Urinary bladder (tissue), 4 donors: ENCODE data around the gene GNB5. TPM values are rescaled to one million over a fixed set of nuclear protein-coding genes. Genes with fewer than 3 reads are reported as not detected.

Experiments used
- DNase-seq: peaks from one replicate; pipeline ENCODE4 v3.0.0-alpha.2; 2015; ENCODE audit errors: extremely low spot score
- H3K27ac ChIP-seq: one replicate; pipeline ENCODE4 v1.5.1; 2013; ENCODE audit warnings: low read depth, mild to moderate bottlenecking, moderate library complexity
- H3K36me3 ChIP-seq: one replicate; pipeline ENCODE4 v1.6.1; 2013; ENCODE audit warnings: mild to moderate bottlenecking, moderate library complexity; ENCODE audit not compliant: insufficient read depth
- H3K4me1 ChIP-seq: one replicate; pipeline ENCODE4 v1.6.1; 2013; ENCODE audit warnings: mild to moderate bottlenecking, moderate library complexity; ENCODE audit not compliant: insufficient read depth
- H3K4me3 ChIP-seq: one replicate; pipeline ENCODE4 v1.5.1; 2013; ENCODE audit warnings: low read depth, low read length
- WGBS: extraction: QIAGEN DNeasy Blood & Tissue Kit; methylation state at CpG from one replicate; pipeline ENCODE4 v1.1.7; 2013; 5-methylcytosine and 5-hydroxymethylcytosine counted together
- polyA plus RNA-seq: library from polyadenylated mRNA; stranded (reverse); fragments of 200-250 nt; gene quantifications from one replicate; pipeline ENCODE4 v1.2.3, GENCODE V29; 2013
- total RNA-seq: library from RNA; depleted of rRNA; stranded (reverse); fragments of >200 nt; gene quantifications from one replicate; pipeline ENCODE4 v1.2.3, GENCODE V29; 2014
- donor health status: healthy with polysubstance abuse.
- donor health status: healthy.

The GNB5 gene
- total and polyA plus RNA-seq, 2 donors = 25.5 to 38.8 TPM

- Histone ChIP-seq H3K36me3 (no peaks in the 10 kb centered on the region), H3K4me3 (no peak overlapping the region), H3K4me1 (no peaks in the 10 kb centered on the region), H3K27ac (no peak overlapping the region)
- no peak for DNase-seq
- WGBS = 61% methylated on average over 9 of the region's 9 CpGs
Measured at GRCh38 chr15:52115598-52116427, 75.4 kb downstream of the GNB5 start.

- Histone ChIP-seq H3K36me3 (no peaks in the 10 kb centered on the region), H3K4me1 (no peaks in the 10 kb centered on the region), H3K4me3 (no peak overlapping the region), H3K27ac (no peak overlapping the region)
- DNase-seq = no peak
- 68% methylated on average over 5 of the region's 5 CpGs for WGBS
Measured at GRCh38 chr15:52114261-52115055, 76.7 kb downstream of the GNB5 start.

- H3K4me1 ChIP-seq = no peaks in the 10 kb centered on the region
- no peak overlapping the region for H3K27ac ChIP-seq
- no peaks in the 10 kb centered on the region for H3K36me3 ChIP-seq
- H3K4me3 ChIP-seq = no peak overlapping the region
- DNase-seq = no peak
Measured at GRCh38 chr15:52113708-52114107, 77.5 kb downstream of the GNB5 start.

- Histone ChIP-seq H3K27ac (no peak overlapping the region), H3K4me1 (no peaks in the 10 kb centered on the region), H3K36me3 (no peaks in the 10 kb centered on the region), H3K4me3 (no peak overlapping the region)
- no peak for DNase-seq
- 90% methylated on average over 3 of the region's 3 CpGs for WGBS
Measured at GRCh38 chr15:52113235-52113634, 78.0 kb downstream of the GNB5 start.

GRCh38 chr15:52112203-52112750 lies 78.9 kb downstream of the GNB5 start:
- peak overlapping the region; percentile 35 for H3K4me3 ChIP-seq
- 1% methylated on average over 61 of the region's 61 CpGs for WGBS
- no peaks in the 10 kb centered on the region for H3K36me3 ChIP-seq
- no peaks in the 10 kb centered on the region for H3K4me1 ChIP-seq
- DNase-seq = no peak
- H3K27ac ChIP-seq = no peak overlapping the region

- no peak for DNase-seq
- H3K27ac ChIP-seq = no peak overlapping the region
- WGBS = 43% methylated on average over 32 of the region's 32 CpGs
- H3K4me3 ChIP-seq = peak overlapping the region; percentile 35
- no peaks in the 10 kb centered on the region for H3K36me3 ChIP-seq
- H3K4me1 ChIP-seq = no peaks in the 10 kb centered on the region
Measured at GRCh38 chr15:52111517-52112202, 79.5 kb downstream of the GNB5 start.

- Histone ChIP-seq H3K36me3 (no peaks in the 10 kb centered on the region), H3K27ac (no peak overlapping the region), H3K4me1 (no peaks in the 10 kb centered on the region), H3K4me3 (no peak overlapping the region)
- DNase-seq = no peak
- 62% methylated on average over 5 of the region's 5 CpGs for WGBS
Measured at GRCh38 chr15:52109559-52110451, 81.4 kb downstream of the GNB5 start.

- WGBS = 95% methylated on average over 6 of the region's 6 CpGs
- H3K27ac ChIP-seq = no peak overlapping the region
- no peaks in the 10 kb centered on the region for H3K36me3 ChIP-seq
- no peak for DNase-seq
- no peaks in the 10 kb centered on the region for H3K4me1 ChIP-seq
- H3K4me3 ChIP-seq = no peak overlapping the region
Measured at GRCh38 chr15:52107238-52107637, 84.0 kb downstream of the GNB5 start.

GRCh38 chr15:52106641-52107040 lies 84.6 kb downstream of the GNB5 start:
- 83% methylated on average over 6 of the region's 6 CpGs for WGBS
- H3K27ac ChIP-seq = no peak overlapping the region
- H3K4me1 ChIP-seq = no peaks in the 10 kb centered on the region
- H3K36me3 ChIP-seq = no peaks in the 10 kb centered on the region
- no peak overlapping the region for H3K4me3 ChIP-seq
- no peak for DNase-seq

GRCh38 chr15:52105846-52106245 lies 85.3 kb downstream of the GNB5 start:
- no peak overlapping the region for H3K27ac ChIP-seq
- no peak for DNase-seq
- WGBS = 89% methylated on average over 2 of the region's 2 CpGs
- no peak overlapping the region for H3K4me3 ChIP-seq
- H3K36me3 ChIP-seq = no peaks in the 10 kb centered on the region
- H3K4me1 ChIP-seq = no peaks in the 10 kb centered on the region

GRCh38 chr15:52104532-52105004 lies 86.6 kb downstream of the GNB5 start:
- H3K27ac ChIP-seq = no peak overlapping the region
- WGBS = 88% methylated on average over 5 of the region's 5 CpGs
- no peak overlapping the region for H3K4me3 ChIP-seq
- no peak for DNase-seq
- H3K4me1 ChIP-seq = no peaks in the 10 kb centered on the region
- H3K36me3 ChIP-seq = no peaks in the 10 kb centered on the region

- H3K36me3 ChIP-seq = no peaks in the 10 kb centered on the region
- 61% methylated on average over 5 of the region's 5 CpGs for WGBS
- H3K4me3 ChIP-seq = no peak overlapping the region
- H3K4me1 ChIP-seq = no peaks in the 10 kb centered on the region
- H3K27ac ChIP-seq = no peak overlapping the region
- DNase-seq = no peak
Measured at GRCh38 chr15:52103217-52104207, 87.7 kb downstream of the GNB5 start.
